HG03439 (cell line): ENCODE measurements around the gene SV2B.

ENCODE experiments used
- ATAC-seq: cut with Tn5 transposase; IDR thresholded peaks from one replicate; pipeline ENCODE4 v1.9.1; 2021; ENCODE audit warnings: mild to moderate bottlenecking, moderate library complexity; ENCODE audit not compliant: unreplicated experiment

Gene SV2B

GRCh38 chr15:91348752-91349500, 248.9 kb downstream of the SV2B start:
- no peak for ATAC-seq
